ENCODE results near the gene FBLN7.
A peak's percentile ranks its signal among the peaks of the same experiment; 100 is the strongest.
"Not testable (repeated sequence)": the region's sequence is repeated elsewhere in the genome, so short reads cannot be mapped to it uniquely, and the experiment has no call there.

The FBLN7 gene, protein sequence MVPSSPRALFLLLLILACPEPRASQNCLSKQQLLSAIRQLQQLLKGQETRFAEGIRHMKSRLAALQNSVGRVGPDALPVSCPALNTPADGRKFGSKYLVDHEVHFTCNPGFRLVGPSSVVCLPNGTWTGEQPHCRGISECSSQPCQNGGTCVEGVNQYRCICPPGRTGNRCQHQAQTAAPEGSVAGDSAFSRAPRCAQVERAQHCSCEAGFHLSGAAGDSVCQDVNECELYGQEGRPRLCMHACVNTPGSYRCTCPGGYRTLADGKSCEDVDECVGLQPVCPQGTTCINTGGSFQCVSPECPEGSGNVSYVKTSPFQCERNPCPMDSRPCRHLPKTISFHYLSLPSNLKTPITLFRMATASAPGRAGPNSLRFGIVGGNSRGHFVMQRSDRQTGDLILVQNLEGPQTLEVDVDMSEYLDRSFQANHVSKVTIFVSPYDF

DNA sequence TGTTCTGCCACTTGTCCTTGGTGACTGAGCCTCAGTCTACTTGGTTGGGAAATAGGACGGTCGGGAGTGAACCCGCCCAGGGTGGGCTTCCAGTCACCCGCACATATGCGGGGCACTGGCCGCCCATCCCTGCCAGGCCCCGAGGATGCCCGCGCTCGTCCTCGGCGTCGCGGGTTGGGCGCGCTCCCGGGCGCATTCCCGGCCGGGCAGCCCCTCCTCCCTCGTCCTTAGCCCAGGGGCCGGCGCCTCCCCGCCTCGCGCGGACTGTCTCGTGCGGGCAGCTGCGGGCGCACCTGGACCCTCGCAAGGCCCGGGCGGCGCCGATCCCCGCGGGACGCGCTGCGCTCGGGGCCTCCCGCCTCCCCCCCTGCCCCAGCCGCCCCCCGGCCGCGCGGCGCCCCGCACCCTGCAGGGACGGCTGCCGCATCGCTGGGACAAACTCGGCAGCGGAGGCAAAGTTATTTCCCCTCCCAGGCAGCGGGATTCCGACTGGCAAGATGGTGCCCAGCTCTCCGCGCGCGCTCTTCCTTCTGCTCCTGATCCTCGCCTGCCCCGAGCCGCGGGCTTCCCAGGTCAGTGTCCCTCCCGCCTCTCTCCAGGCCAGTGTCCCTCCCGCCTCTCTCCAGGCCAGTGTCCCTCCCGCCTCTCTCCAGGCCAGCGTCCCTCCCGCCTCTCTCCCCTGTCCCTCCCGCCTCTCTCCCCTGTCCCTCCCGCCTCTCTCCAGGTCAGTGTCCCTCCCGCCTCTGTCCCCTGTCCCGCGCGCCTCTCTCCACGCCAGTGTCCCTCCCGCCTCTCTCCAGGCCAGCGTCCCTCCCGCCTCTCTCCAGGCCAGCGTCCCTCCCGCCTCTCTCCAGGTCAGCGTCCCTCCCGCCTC is at the start of gene FBLN7:
FBLN7 (plus strand) TSS at position 227 of the 874 bp plus-strand sequence; CDS start at position 498, 271 bp downstream.
- FAIRE-seq, result no peak

DNA sequence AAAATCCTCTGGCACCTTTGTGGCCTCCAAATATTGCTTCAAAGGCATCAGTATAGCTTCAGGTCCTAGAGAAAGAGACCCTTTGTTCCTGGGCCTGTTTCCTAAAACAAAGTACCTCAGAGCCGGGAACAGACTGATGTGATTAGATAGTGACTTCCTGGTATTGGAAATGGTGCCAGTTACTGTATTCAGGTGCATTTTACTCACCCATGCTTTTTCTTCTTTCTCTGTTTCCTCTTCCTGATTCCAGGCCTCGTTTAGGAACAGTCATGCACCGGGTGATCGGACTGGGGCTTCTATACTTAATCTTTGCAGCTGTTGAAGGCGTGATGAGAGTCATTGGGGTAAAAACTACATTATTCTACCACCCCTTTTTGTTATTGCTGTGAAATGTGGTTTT is 48.8 kb upstream of the FBLN7 start:
- FAIRE-seq, result no peak

- FAIRE-seq, result no peak
Measured at GRCh38 chr2:112092286-112093041, 45.7 kb upstream of the FBLN7 start.

DNA sequence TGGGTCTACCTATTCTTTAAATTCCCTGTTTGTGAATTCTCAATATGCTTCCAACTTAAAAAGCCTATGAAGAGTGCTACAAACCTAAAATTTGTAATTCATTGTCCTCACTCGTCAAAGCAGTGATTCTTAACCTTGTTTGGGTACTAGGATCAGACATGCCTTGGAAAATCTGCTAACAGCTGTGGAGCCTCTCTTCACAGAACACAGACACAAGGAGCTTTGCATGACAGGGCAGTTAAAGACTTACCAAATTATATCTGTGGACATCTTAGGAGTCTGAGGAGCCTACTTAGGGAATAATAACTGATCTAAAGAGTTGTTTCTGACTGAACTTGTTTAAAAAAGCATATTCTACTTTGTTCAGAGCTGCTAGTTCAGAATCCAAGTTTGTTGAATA is 45.0 kb upstream of the FBLN7 start:
- FAIRE-seq, result no peak

DNA sequence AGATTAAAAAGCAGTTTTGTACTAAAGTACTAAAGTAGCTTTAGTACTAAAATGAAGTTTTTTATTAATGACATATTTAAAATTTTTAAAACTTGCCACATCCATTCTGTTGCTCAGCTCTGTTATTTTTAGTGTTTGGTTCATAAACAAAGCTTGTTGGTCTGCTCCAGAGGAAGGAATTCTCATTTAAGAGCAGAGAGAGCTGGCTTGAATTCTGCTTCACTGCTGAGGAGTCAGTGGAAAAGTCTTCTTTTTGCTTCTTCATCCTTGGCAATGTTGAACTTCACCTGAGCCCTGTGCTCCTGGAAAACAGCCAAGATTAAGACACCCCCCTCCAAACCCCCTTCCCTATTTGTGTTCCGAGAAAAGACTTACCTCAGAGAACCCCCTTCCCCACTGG is 42.5 kb upstream of the FBLN7 start:
- no peak for FAIRE-seq

DNA sequence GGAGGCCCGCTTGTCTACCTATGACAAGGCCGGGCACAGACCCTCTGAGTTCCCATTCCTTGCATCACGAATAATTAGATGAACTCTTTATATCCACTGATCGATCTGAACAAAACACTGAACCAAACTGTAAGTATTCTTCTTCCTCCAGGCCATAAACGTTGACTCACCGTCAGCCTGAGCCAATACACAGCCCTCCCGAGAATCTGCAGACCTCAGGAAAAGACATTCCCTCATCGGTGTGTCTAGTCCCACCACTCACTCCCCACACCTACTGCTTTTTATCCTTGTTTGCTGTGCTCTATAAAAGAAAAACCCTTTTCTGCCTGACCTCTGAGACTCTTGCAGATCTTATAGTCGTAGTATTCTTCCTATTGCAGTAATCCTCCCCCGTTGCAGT is 42.1 kb upstream of the FBLN7 start:
- no peak for FAIRE-seq

DNA sequence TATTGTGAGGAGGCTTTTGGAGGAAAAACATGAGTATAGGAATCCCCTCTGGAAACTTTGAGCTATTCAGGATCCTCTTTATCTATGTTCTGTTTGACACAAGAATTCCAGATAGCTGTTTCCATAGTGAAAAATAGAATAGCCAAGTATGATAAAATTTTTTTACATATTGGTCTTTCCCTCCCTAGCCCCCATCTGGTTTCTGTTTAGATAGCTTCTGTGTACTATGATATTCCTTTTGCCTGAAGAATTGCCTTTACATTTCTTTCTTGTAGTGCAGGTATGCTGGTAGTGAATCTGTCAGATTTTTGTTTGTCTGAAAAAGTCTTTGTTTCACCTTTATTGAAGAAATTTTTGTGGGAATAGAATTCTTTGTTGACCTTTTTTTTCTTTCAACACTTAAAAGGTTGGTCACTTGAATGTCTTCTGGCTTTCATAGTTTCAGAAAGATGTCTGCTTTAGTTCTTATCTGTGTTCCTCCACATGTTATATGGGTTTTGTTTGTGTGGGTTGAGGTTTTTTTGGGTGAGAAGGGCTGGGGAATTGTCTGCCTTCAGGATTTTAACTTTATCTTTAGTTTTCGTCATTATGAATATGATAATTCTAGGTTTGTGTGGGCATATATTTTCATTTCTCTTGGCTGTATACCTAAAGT is 29.9 kb upstream of the FBLN7 start:
- no peak for FAIRE-seq

DNA sequence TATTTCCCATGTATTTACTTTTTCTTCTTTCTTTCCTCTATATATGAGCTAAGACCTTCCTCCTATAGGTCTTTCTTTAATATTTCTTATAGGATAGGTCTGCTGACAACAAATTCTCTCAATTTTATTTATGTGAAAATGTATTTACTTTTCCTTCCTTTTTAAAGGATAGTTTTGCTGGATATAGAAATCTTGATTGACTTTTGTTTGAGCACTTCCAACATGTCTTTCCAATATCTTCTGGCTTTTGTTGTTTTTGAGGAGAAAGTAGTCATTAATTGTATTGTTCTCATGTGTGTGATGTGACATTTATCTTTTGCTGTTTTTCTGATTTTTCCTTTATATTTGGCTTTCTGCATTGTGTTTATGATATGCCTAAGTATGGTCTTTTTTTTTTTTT is 28.9 kb upstream of the FBLN7 start:
- no peak for FAIRE-seq

DNA sequence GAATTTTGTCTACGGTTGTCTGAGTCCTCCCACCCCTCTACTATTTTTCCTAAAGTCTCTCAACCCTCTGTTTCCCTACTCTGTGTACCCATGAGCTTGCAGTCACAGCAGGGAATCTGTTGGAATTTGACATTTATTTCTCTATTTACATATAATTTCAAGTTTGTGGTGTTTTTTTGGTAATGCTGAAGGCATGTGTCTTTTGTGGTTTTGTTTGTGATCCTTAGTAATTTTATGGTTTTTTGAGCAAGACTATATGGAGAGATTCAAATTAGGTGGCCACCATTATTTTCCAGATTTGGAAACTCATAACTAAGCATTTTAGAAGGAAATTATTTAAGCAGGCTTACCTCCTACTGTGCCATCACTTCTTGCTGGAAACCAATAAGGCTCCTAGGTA is 27.2 kb upstream of the FBLN7 start:
- no peak for FAIRE-seq

DNA sequence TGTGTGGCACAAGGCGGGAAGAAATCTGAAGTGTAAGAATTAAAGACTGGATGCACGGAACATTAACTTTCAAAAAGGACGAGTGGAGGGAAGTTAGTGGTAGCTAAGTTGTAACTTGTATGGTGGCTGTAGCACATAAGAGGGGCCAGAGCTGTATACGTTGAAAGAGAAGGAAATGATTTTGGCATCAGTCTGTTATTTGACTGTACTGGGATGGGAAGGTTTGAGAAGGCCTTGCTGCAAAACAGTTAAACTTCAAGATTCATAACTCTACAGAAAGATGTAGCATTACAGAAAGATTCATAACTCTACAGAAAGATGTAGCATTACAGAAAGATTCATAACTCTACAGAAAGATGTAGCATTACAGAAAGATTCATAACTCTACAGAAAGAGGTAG is 24.8 kb upstream of the FBLN7 start:
- FAIRE-seq, result not testable (repeated sequence)

DNA sequence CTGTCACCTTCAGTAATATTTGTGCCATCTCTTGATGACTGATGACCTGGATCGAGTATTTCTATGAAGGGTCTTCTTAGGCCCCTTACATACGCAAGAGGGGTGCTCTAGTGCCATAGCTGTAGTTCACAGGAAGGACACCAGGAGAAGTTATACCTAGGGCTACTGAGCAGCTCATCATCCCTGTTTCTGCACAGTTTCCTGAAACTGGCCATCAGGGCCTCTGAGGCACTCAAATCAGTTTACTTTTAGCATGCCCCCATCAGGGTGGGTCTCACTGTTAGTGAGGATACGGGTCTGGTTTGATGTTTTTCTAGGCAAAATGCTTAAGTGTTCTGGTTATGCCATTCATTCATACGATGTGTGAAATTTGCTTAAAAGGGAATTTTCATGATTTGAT is 20.0 kb upstream of the FBLN7 start:
- FAIRE-seq, result no peak

- FAIRE-seq, result peak; percentile 69
Measured at GRCh38 chr2:112121682-112122254, 16.4 kb upstream of the FBLN7 start.

- no peak for FAIRE-seq
Measured at GRCh38 chr2:112129060-112129459, 9.1 kb upstream of the FBLN7 start.

- FAIRE-seq, result no peak
Measured at GRCh38 chr2:112133344-112133743, 4.8 kb upstream of the FBLN7 start.

- FAIRE-seq, result no peak
Measured at GRCh38 chr2:112134120-112134519, 4.1 kb upstream of the FBLN7 start.

GRCh38 chr2:112136096-112136495 is 2.1 kb upstream of the FBLN7 start:
- no peak for FAIRE-seq

GRCh38 chr2:112137516-112138158 is 548 bp upstream of the FBLN7 start:
- no peak for FAIRE-seq

GRCh38 chr2:112139033-112139614 is 939 bp downstream of the FBLN7 start:
- not testable (repeated sequence) for FAIRE-seq

DNA sequence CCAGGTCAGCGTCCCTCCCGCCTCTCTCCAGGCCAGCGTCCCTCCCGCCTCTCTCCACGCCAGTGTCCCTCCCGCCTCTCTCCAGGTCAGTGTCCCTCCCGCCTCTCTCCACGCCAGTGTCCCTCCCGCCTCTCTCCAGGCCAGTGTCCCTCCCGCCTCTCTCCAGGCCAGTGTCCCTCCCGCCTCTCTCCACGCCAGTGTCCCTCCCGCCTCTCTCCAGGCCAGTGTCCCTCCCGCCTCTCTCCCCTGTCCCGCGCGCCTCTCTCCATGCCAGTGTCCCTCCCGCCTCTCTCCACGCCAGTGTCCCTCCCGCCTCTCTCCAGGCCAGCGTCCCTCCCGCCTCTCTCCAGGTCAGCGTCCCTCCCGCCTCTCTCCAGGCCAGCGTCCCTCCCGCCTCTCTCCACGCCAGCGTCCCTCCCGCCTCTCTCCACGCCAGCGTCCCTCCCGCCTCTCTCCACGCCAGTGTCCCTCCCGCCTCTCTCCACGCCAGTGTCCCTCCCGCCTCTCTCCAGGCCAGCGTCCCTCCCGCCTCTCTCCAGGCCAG is 1.5 kb downstream of the FBLN7 start:
- FAIRE-seq, result not testable (repeated sequence)

DNA sequence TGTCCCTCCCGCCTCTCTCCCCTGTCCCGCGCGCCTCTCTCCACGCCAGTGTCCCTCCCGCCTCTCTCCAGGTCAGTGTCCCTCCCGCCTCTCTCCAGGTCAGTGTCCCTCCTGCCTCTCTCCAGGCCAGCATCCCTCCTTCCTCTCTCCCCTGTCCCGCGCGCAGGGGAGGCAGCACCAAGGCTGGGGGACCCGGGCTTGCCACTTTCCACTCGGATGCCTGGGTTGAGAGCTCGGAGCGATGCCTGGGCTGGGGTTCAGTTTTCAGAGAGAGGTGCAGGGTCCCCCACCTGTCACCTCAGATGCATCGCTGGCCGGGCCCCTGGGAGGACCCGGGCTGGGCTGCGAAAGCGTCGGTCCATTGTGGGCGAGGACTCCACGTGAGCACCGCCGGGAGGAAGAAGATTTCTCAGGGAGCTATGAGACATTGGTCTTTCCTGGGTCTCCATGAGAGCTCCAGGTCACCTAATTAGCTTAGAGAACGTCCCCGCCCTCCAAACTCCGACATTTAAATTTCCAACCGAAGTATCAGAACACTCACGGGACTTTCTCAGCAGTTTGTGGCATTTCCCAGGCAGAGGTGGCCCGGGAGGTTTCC is 2.1 kb downstream of the FBLN7 start:
- FAIRE-seq, result no peak

All from colon (tissue), 2 donors.